ENCODE measurements around the gene POM121C. TPM values are rescaled to one million over a fixed set of nuclear protein-coding genes. Genes with fewer than 3 reads are reported as not detected.
"Not testable (repeated sequence)": the region's sequence is repeated elsewhere in the genome, so short reads cannot be mapped to it uniquely, and the experiment has no call there.

POM121C gene
- total RNA-seq, 2 donors from 2014 or later: 16.6 to 23.4 TPM

DNA sequence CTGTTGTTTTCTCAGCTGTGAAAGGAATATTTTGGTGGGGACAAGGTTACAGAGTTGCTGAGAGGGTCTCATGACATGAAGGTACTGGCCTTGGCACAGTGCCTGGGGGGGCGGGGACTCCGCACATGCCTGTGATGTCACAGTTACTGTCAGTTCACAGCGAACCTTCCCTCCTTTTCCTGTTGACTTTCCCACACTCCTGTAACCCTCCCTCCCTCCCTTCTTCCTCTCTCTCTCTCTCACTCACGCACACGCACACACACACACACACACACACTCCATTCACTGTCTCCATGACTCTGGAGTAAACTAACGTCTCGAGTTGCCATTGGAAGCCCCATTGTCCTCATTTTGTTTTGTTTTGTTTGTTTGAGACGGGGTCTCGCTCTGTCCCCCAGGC, 118.8 kb downstream of the POM121C start:
- H3K27ac ChIP-seq; DNase-seq; H3K36me3 ChIP-seq (replicated peaks in 1 of 2; ENCODE audit: insufficient read depth in 1 of 2, low read depth in 2 of 2); H3K9me3 ChIP-seq; ATAC-seq; H3K4me1 ChIP-seq; intact Hi-C loops (cut with DNase I); H3K27me3 ChIP-seq; H3K4me3 ChIP-seq: not testable (repeated sequence)
- WGBS, 2 donors: no CpG with 5 or more reads among the region's 9 CpGs

Small RNA genes lying within 50 kb of the gene (small RNA-seq; reads per million reads assigned to genes)
- gene AC211429.1: not detected
- not detected for gene RF00019

Other genes starting within 250 kb of the POM121C start
- gene TRIM73, start 90.7 kb downstream of the POM121C start, total RNA-seq: 10 to 100 TPM in 1 of 2 donors, 1 to 10 TPM in 1; 1.8 to 13.2 TPM
- not detected for gene SPDYE5, start 6.0 kb upstream of the POM121C start, total RNA-seq

All from body of pancreas (tissue), 4 donors.